Upper lobe of left lung (tissue), 6 donors: ENCODE results near the gene C10orf120. TPM values are rescaled to one million over a fixed set of nuclear protein-coding genes. Genes with fewer than 3 reads are reported as not detected.

Experiments used
- ATAC-seq, 2 donors: fragments of 200-7000 bp; cut with Tn5 transposase; one replicate each; pipeline ENCODE4 v1.9.1; 2022; ENCODE audit warnings: mild to moderate bottlenecking in 2 of 2, moderate library complexity in 2 of 2; ENCODE audit not compliant: low FRiP score in 2 of 2
- DNase-seq, 2 donors: peaks; one replicate each; pipeline ENCODE4 v3.0.0-alpha.2; 2019 to 2020
- H3K27ac ChIP-seq, 4 donors: fragments of 200-600 bp; sonication (generic); one replicate each; pipeline ENCODE4 v1.5.1; 2016 to 2019
- H3K27me3 ChIP-seq, 4 donors: fragments of 200-600 bp; sonication (generic); one replicate each; pipeline ENCODE4 v1.5.1; 2017 to 2019
- H3K36me3 ChIP-seq, 4 donors: fragments of 200-600 bp; sonication (generic); one replicate each; pipeline ENCODE4 v1.5.1; 2016 to 2019
- H3K4me1 ChIP-seq, 4 donors: fragments of 200-600 bp; sonication (generic); one replicate each; pipeline ENCODE4 v1.5.1; 2018 to 2019
- H3K4me3 ChIP-seq, 4 donors: fragments of 200-600 bp; sonication (generic); one replicate each; pipeline ENCODE4 v1.5.1; 2017 to 2019; ENCODE audit warnings: mild to moderate bottlenecking in 2 of 4, moderate library complexity in 1 of 4
- H3K9me3 ChIP-seq, 4 donors: fragments of 200-600 bp; sonication (generic); one replicate each; pipeline ENCODE4 v1.5.1; 2018 to 2019
- POLR2A ChIP-seq, 4 donors: fragments of 450-650 bp; IDR thresholded peaks; one replicate each; pipeline ENCODE4 v1.5.1; 2016 to 2017; ENCODE audit warnings: antibody characterized with exemption in 4 of 4, mild to moderate bottlenecking in 2 of 4
- POLR2AphosphoS5 ChIP-seq, 2 donors: sonication (generic); formaldehyde crosslinking; IDR thresholded peaks; one replicate each; pipeline ENCODE4 v1.5.1; 2017; ENCODE audit warnings: antibody characterized with exemption in 2 of 2
- WGBS, 2 donors: methylation state at CpG; one replicate each; pipeline ENCODE4 v1.1.5; 2017 to 2018; 5-methylcytosine and 5-hydroxymethylcytosine counted together
- total RNA-seq, 6 donors: library from RNA; depleted of rRNA in 4 of 6; stranded (reverse); fragments of >200 nt in 4 of 6; gene quantifications; one replicate each; pipeline versions ENCODE4 v1.1.0 to v1.2.1, GENCODE V29; 2016 to 2021
- TF ChIP-seq, protein P1 (sequence below), 6 experiments: fragments of 450-650 bp in 4 of 6; fragments of 200-600 bp in 2 of 6; sonication (generic) in 2 of 6; IDR thresholded peaks; one replicate each; pipeline ENCODE4 v1.5.1; 2016 to 2019; ENCODE audit warnings: antibody characterized with exemption in 6 of 6
- donor health status: DM: no; HTN: no; CAD: no; lungs with moderate emphysema.
- donor health status: DM: no; HTN: yes; CAD: no; lungs with severe emphysema.

Gene C10orf120
- total RNA-seq, 6 donors from 2014 or later = not detected

- Histone ChIP-seq H3K36me3 (no peaks in the 10 kb centered on the region), H3K27me3 (no peaks in the 10 kb centered on the region), H3K4me3 (no peak overlapping the region), H3K4me1 (no peaks in the 10 kb centered on the region), H3K9me3 (no peaks in the 10 kb centered on the region), H3K27ac (peak overlapping the region in 1 of 4 donors; percentile 8)
- ATAC-seq = peak; percentile 52 to 57
- 22 to 33% methylated on average over 9 to 10 of the region's 10 CpGs for WGBS, 2 donors
- TF ChIP-seq, protein P1, sequence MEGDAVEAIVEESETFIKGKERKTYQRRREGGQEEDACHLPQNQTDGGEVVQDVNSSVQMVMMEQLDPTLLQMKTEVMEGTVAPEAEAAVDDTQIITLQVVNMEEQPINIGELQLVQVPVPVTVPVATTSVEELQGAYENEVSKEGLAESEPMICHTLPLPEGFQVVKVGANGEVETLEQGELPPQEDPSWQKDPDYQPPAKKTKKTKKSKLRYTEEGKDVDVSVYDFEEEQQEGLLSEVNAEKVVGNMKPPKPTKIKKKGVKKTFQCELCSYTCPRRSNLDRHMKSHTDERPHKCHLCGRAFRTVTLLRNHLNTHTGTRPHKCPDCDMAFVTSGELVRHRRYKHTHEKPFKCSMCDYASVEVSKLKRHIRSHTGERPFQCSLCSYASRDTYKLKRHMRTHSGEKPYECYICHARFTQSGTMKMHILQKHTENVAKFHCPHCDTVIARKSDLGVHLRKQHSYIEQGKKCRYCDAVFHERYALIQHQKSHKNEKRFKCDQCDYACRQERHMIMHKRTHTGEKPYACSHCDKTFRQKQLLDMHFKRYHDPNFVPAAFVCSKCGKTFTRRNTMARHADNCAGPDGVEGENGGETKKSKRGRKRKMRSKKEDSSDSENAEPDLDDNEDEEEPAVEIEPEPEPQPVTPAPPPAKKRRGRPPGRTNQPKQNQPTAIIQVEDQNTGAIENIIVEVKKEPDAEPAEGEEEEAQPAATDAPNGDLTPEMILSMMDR (IDR thresholded peaks at IDR 0.05) = peak; percentile 26 to 77 (median 67)
- TF ChIP-seq POLR2A (IDR thresholded peaks at IDR 0.05) (no peak), POLR2AphosphoS5 (IDR thresholded peaks at IDR 0.05) (no peak)
- peak in 1 of 2 donors; percentile 60 for DNase-seq
Observed at GRCh38 chr10:122648599-122649428, 50.8 kb downstream of the C10orf120 start.

Other genes starting within 250 kb of the C10orf120 start
- gene ARMS2, start 245.2 kb downstream of the C10orf120 start, total RNA-seq = not detected
- 10 to 100 TPM; 20.7 to 72.8 (median 36.2) TPM for gene HTRA1, start 238.3 kb downstream of the C10orf120 start, total RNA-seq
- gene DMBT1, start 139.1 kb downstream of the C10orf120 start, total RNA-seq = 100 to 1,000 TPM in 1 of 6 donors, 10 to 100 TPM in 5; 16.8 to 201 (median 39.4) TPM
- 1 to 10 TPM in 3 of 6 donors, under 1 TPM in 2, not detected in 1; 0.30 to 4.2 (median 1.1) TPM for gene CUZD1, start 146.0 kb upstream of the C10orf120 start, total RNA-seq
- gene FAM24B, start 179.7 kb upstream of the C10orf120 start, total RNA-seq = 10 to 100 TPM in 1 of 6 donors, 1 to 10 TPM in 5; 1.5 to 10.5 (median 3.4) TPM
- not detected for gene FAM24A, start 210.8 kb upstream of the C10orf120 start, total RNA-seq